Naive thymus-derived CD4-positive, alpha-beta T cell (primary cell): Measurements from ENCODE around the gene FIGNL2. TPM values are rescaled to one million over a fixed set of nuclear protein-coding genes. Genes with fewer than 3 reads are reported as not detected.

Experiments
- ATAC-seq: fragments of 150-1000 bp; cut with Tn5 transposase; 2 replicates; pipeline ENCODE4 v1.10.0; 2021; ENCODE audit warnings: mild to moderate bottlenecking, moderate library complexity
- CTCF ChIA-PET: fragments of 350-600 bp; sonication (Branson Sonifier 250); formaldehyde crosslinking; loops from one replicate; lab custom pipeline; 2021; ENCODE audit warnings: antibody characterized with exemption; lab: Charles Lee
- POLR2A ChIA-PET: fragments of 350-600 bp; sonication (Branson Sonifier 250); formaldehyde crosslinking; loops from one replicate; lab custom pipeline; 2021; ENCODE audit warnings: antibody characterized with exemption, inconsistent platforms; lab: Charles Lee
- DNase-seq, 9 donors: peaks; one replicate each; pipeline versions ENCODE4 v3.0.0 to v3.0.0-alpha.2; 2020 to 2022; ENCODE audit warnings: mixed read lengths in 1 of 9
- H3K27ac ChIP-seq: one replicate; pipeline ENCODE4 v1.7.0; 2013; ENCODE audit warnings: mild to moderate bottlenecking, low read depth, low read length, moderate library complexity
- H3K27me3 ChIP-seq, 2 donors: one replicate each; pipeline ENCODE4 v1.7.0; 2013; ENCODE audit warnings: low read length in 2 of 2, mild to moderate bottlenecking in 2 of 2, moderate library complexity in 2 of 2; ENCODE audit not compliant: control insufficient read depth in 2 of 2, insufficient read depth in 2 of 2
- H3K36me3 ChIP-seq, 3 experiments: 1 replicate in 2 of 3; 2 replicates in 1 of 3; pipeline ENCODE4 v1.7.0; 2013; ENCODE audit warnings: low read length in 3 of 3, mild to moderate bottlenecking in 3 of 3, moderate library complexity in 1 of 3; ENCODE audit not compliant: insufficient read depth in 3 of 3, control insufficient read depth in 2 of 3
- H3K4me1 ChIP-seq, 2 donors: one replicate each; pipeline ENCODE4 v1.7.0; 2013; ENCODE audit warnings: low read length in 2 of 2, mild to moderate bottlenecking in 2 of 2, moderate library complexity in 1 of 2; ENCODE audit not compliant: control insufficient read depth in 2 of 2, insufficient read depth in 2 of 2
- H3K4me3 ChIP-seq: 2 replicates; pipeline ENCODE4 v1.7.0; 2013; ENCODE audit warnings: mild to moderate bottlenecking, low read length
- H3K9me3 ChIP-seq, 3 experiments: 1 replicate in 2 of 3; 2 replicates in 1 of 3; pipeline ENCODE4 v1.7.0; 2013; ENCODE audit warnings: low read length in 3 of 3; ENCODE audit not compliant: control insufficient read depth in 2 of 3
- H3K27ac Mint-ChIP-seq, 9 donors: one replicate each; pipeline ENCODE4 v1.8.0; 2020 to 2022; ENCODE audit warnings: mixed read lengths in 9 of 9, mild to moderate bottlenecking in 8 of 9, moderate library complexity in 5 of 9, inconsistent platforms in 2 of 9
- H3K27me3 Mint-ChIP-seq, 5 donors: one replicate each; pipeline ENCODE4 v1.8.0; 2021 to 2022; ENCODE audit warnings: mixed read lengths in 5 of 5, mild to moderate bottlenecking in 1 of 5
- H3K36me3 Mint-ChIP-seq, 5 donors: one replicate each; pipeline ENCODE4 v1.8.0; 2020 to 2022; ENCODE audit warnings: mixed read lengths in 5 of 5, mild to moderate bottlenecking in 3 of 5, inconsistent platforms in 1 of 5
- H3K4me1 Mint-ChIP-seq, 7 donors: one replicate each; pipeline ENCODE4 v1.8.0; 2020 to 2022; ENCODE audit warnings: mixed read lengths in 7 of 7, mild to moderate bottlenecking in 3 of 7, inconsistent platforms in 1 of 7
- H3K4me3 Mint-ChIP-seq, 10 donors: one replicate each; pipeline ENCODE4 v1.8.0; 2020 to 2022; ENCODE audit warnings: mild to moderate bottlenecking in 10 of 10, mixed read lengths in 10 of 10, moderate library complexity in 6 of 10, inconsistent platforms in 2 of 10
- H3K9me3 Mint-ChIP-seq, 11 donors: one replicate each; pipeline ENCODE4 v1.8.0; 2020 to 2022; ENCODE audit warnings: mixed read lengths in 11 of 11, mild to moderate bottlenecking in 4 of 11, inconsistent platforms in 1 of 11, moderate library complexity in 1 of 11
- intact Hi-C, 2 donors: fragments of 100-400 bp; cut with micrococcal nuclease; formaldehyde crosslinking; loops; one replicate each; pipeline ENCODE4 v1.15.1; 2023
- polyA plus RNA-seq, 2 donors: library from polyadenylated mRNA; unstranded; fragments of 300-500 nt; fragmentation: Illumina TruSeq; gene quantifications; one replicate each; pipeline ENCODE4 v1.2.3, GENCODE V29; 2021
- total RNA-seq, 6 experiments: library from RNA in 5 of 6; stranded (reverse) in 5 of 6; gene quantifications; 1 replicate in 5 of 6; 2 replicates in 1 of 6; pipeline ENCODE4 v1.2.3 and lab custom pipeline; 2021 to 2026

The FIGNL2 gene
- total and polyA plus RNA-seq, 7 experiments from 2014 or later = 0.07 to 2.1 (median 1.3) TPM; not detected in 1

DNA sequence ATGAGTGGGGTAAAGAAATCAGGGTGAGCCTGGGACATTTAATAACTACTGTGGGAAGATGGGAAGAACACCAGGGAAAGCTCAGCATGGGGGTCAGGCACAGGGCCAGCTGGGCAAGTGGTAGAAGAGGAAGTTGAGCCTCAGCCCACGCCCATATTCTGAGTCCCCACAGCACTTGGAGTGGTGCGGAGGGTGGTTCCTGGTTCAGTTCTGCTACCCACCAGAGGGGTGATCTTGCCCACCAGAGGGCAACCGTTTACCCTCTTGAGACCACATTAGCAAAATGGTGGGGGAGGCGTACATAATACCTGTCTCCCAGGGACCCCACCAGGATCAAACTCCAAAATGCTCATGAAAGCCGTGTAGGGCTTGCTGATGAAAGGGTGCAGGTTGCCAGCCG, 22.6 kb upstream of the FIGNL2 start:
- peaks cover 0 to 16% of the 10 kb centered on the region in 2 donors for H3K27me3 ChIP-seq
- peaks cover 40 to 49% (median 41%) of the 10 kb centered on the region in 5 donors for H3K27me3 Mint-ChIP-seq

DNA sequence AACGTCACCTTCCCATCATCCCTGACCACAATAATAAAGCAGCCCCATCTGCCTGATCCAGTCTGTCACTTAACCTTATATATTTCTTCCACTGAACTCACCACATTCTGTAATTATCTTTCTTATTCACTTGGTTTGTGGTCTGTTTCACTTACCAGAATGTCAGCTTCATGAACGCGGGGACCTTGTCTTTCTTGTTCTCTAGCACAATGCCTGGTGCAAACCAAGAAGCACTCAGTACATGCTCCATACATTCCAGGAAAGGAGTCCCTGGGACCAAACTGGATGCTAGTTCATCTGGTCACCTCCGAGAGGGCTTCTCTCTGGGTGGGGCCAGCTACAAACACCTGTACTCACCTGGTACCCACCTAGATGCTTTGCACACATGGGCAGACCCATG, 22.0 kb upstream of the FIGNL2 start:
- peaks cover 6 to 19% (median 15%) of the 10 kb centered on the region in 7 donors for H3K4me1 Mint-ChIP-seq
- DNase-seq (no peak), ATAC-seq (no peak)
- no peak overlapping the region for H3K27ac Mint-ChIP-seq
- H3K36me3 ChIP-seq = no peaks in the 10 kb centered on the region
- H3K9me3 Mint-ChIP-seq = no peaks in the 10 kb centered on the region
- no peaks in the 10 kb centered on the region for H3K9me3 ChIP-seq
- ChIA-PET POLR2A (no interaction called here), CTCF (no interaction called here)
- H3K4me3 ChIP-seq = no peak overlapping the region
- no peak overlapping the region for H3K27ac ChIP-seq
- peaks cover 0 to 21% of the 10 kb centered on the region in 2 donors for H3K27me3 ChIP-seq
- intact Hi-C loops = no loop called here
- no peaks in the 10 kb centered on the region for H3K36me3 Mint-ChIP-seq
- no peaks in the 10 kb centered on the region for H3K4me1 ChIP-seq
- peaks cover 41 to 54% (median 41%) of the 10 kb centered on the region in 5 donors for H3K27me3 Mint-ChIP-seq
- peak overlapping the region in 6 of 10 donors; percentile 1 to 58 (median 12) for H3K4me3 Mint-ChIP-seq

More for the DNA sequence above, 22.6 kb upstream of the FIGNL2 start:
- Histone ChIP-seq H3K4me3 (no peak overlapping the region), H3K4me1 (no peaks in the 10 kb centered on the region), H3K27ac (no peak overlapping the region), H3K36me3 (no peaks in the 10 kb centered on the region), H3K9me3 (no peaks in the 10 kb centered on the region)
- H3K4me1 Mint-ChIP-seq = peaks cover 6 to 19% (median 15%) of the 10 kb centered on the region in 7 donors
- DNase-seq (no peak), ATAC-seq (peak; percentile 71)
- ChIA-PET CTCF (no interaction called here), POLR2A (no interaction called here)
- no peaks in the 10 kb centered on the region for H3K9me3 Mint-ChIP-seq
- H3K36me3 Mint-ChIP-seq = no peaks in the 10 kb centered on the region
- H3K27ac Mint-ChIP-seq = no peak overlapping the region
- intact Hi-C loops = no loop called here
- H3K4me3 Mint-ChIP-seq = no peak overlapping the region

DNA sequence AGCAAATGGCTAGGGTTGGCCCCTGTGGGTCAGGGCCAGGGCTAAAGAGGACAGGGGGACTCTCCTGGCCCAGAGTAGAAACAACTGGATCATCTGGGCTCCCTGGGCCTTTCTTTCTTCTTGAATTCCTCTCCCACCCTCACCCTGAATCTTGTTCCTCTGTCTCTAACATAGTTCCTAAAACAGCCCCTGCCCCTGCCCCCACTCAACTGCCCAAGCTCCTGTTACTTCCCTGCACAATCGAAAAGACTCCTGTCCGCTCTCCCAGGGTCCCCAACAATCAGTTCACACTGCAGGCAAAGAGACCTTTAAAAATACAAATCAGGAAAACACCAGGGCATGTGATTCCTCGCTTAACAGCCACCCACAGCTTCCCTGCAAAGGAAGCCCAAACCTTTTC, 21.4 kb upstream of the FIGNL2 start:
- CTCF ChIA-PET = interaction anchor here (0.6 to 1.2 kb wide), 3 partner anchors 8 to 49 kb away, joined by 3 to 5 read pairs (median 4); partner anchors contain the start of gene ANKRD33
- intact Hi-C loops = no loop called here
- no peaks in the 10 kb centered on the region for H3K36me3 ChIP-seq

DNA sequence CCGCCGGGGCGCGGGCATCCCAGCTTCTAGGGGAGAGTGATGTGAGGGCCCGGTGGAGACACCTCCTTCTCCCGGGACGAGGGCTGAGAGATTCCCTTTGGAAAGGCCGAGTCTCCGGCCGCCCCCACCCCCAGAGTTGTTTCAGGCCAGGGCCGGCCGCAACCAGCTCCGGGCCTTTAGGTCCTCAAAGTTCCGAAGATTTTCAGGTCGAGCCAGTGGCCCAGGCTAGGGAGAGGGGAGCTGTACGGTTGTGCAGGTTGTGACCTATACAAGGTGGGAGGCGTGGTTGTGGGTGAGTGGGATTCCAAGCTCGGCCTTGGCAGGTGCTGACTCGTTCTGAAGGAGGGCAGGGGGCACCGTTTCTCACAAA, 21.0 kb upstream of the FIGNL2 start:
- Histone ChIP-seq H3K4me3 (no peak overlapping the region), H3K27ac (no peak overlapping the region), H3K36me3 (no peaks in the 10 kb centered on the region), H3K9me3 (no peaks in the 10 kb centered on the region), H3K27me3 (peaks cover 0 to 29% of the 10 kb centered on the region in 2 donors), H3K4me1 (no peaks in the 10 kb centered on the region)
- ChIA-PET CTCF (interaction anchor here (0.6 to 1.2 kb wide), 3 partner anchors 9 to 49 kb away, joined by 3 to 5 read pairs (median 4); partner anchors contain the start of gene ANKRD33), POLR2A (no interaction called here)
- Mint-ChIP-seq H3K9me3 (no peaks in the 10 kb centered on the region), H3K4me1 (peaks cover 6 to 22% (median 16%) of the 10 kb centered on the region in 7 donors), H3K36me3 (no peaks in the 10 kb centered on the region), H3K27ac (no peak overlapping the region), H3K27me3 (peaks cover 44 to 63% (median 47%) of the 10 kb centered on the region in 5 donors), H3K4me3 (peak overlapping the region in 4 of 10 donors; percentile 17 to 58 (median 29))
- DNase-seq (no peak), ATAC-seq (no peak)
- intact Hi-C loops = no loop called here

More for the DNA sequence above, 21.4 kb upstream of the FIGNL2 start:
- no peaks in the 10 kb centered on the region for H3K4me1 ChIP-seq
- Mint-ChIP-seq H3K27ac (no peak overlapping the region), H3K4me1 (peaks cover 6 to 19% (median 14%) of the 10 kb centered on the region in 7 donors), H3K36me3 (no peaks in the 10 kb centered on the region), H3K9me3 (no peaks in the 10 kb centered on the region), H3K4me3 (peak overlapping the region in 7 of 10 donors; percentile 1 to 58 (median 26)), H3K27me3 (peaks cover 41 to 59% (median 42%) of the 10 kb centered on the region in 5 donors)
- no peak overlapping the region for H3K4me3 ChIP-seq
- no peaks in the 10 kb centered on the region for H3K9me3 ChIP-seq
- no peak overlapping the region for H3K27ac ChIP-seq
- peaks cover 0 to 27% of the 10 kb centered on the region in 2 donors for H3K27me3 ChIP-seq
- DNase-seq (no peak), ATAC-seq (no peak)
- POLR2A ChIA-PET = no interaction called here

DNA sequence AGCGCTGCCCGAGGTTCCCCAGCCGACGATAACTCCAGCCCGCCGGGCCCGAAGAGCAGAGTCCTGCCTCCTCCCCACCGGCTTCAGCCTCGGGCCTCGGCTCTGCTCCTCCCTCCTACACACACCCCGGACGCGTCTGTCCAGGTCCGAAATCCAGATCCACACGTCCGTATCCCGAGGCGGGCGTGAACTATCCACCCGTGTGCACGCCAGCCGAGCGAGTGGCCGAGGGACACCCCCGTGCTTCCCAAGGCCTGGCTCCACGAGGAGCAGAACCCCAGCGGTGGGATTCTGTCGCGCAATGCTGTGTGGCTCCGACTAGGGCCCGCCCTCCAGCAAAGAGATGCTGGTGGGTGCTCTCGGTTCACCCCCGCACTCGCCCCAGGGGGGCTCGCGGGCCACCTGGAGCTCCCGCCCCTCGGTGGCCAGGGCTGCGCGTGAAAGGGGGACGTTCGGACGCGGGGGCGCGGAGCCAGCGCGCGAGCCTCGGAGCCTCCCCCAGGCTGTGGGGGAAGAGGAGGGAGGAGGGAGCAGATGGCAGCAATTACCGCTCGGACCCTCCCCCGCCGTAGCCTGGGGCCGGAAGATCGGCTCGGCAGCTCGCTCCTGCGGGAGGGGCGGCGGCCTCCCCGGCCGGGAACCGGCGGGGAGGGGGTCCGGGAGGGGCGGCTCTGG, 20.4 kb upstream of the FIGNL2 start:
- POLR2A ChIA-PET = no interaction called here
- intact Hi-C loops = no loop called here
- no peaks in the 10 kb centered on the region for H3K36me3 Mint-ChIP-seq
- peaks cover 6 to 25% (median 17%) of the 10 kb centered on the region in 7 donors for H3K4me1 Mint-ChIP-seq
- Histone ChIP-seq H3K9me3 (no peaks in the 10 kb centered on the region), H3K4me1 (no peaks in the 10 kb centered on the region), H3K27ac (no peak overlapping the region), H3K36me3 (no peaks in the 10 kb centered on the region), H3K27me3 (peaks cover 0 to 34% of the 10 kb centered on the region in 2 donors), H3K4me3 (no peak overlapping the region)
- no peaks in the 10 kb centered on the region for H3K9me3 Mint-ChIP-seq
- peaks cover 45 to 65% (median 47%) of the 10 kb centered on the region in 5 donors for H3K27me3 Mint-ChIP-seq
- H3K4me3 Mint-ChIP-seq = peak overlapping the region in 7 of 10 donors; percentile 12 to 66 (median 58)
- H3K27ac Mint-ChIP-seq = no peak overlapping the region
- DNase-seq (no peak), ATAC-seq (peak; percentile 4)
- CTCF ChIA-PET = interaction anchor here (0.7 to 1.2 kb wide), 2 partner anchors 19 to 48 kb away, joined by 3 to 4 read pairs; partner anchors contain the start of gene ANKRD33

DNA sequence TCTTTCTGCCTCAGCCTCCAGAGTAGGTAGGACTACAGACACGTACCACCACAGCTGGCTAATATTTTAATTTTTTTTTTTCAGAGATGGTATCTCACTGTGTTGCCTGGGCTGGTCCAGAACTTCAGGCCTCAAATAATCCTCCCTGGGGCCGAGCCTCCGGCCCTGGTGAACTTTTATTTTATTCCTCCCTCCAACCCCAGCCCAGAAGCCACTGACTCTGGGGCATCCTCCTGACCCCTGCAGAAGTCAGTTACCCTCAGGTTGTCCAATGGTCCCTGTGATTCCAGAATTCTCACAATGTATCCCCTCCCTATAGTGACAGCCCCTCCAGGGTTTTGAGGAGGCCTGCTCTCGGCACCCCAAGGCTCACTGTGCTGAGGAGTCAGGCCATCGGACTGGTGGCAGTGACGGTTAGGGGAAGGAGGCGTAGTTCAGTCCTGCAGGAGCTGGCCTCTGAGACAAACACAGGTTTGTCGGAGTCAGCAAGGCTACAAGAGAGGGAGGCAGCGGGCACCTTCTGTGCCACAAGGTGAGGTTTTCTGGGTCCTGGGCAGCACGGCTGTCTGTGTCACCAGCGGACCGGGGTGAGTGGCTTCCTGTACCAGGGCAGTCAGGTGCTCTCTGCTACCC, 19.4 kb upstream of the FIGNL2 start:
- Histone ChIP-seq H3K27me3 (peaks cover 4 to 36% of the 10 kb centered on the region in 2 donors), H3K36me3 (no peaks in the 10 kb centered on the region), H3K27ac (no peak overlapping the region), H3K9me3 (no peaks in the 10 kb centered on the region), H3K4me3 (no peak overlapping the region), H3K4me1 (no peaks in the 10 kb centered on the region)
- intact Hi-C loops = no loop called here
- DNase-seq (no peak), ATAC-seq (no peak)
- Mint-ChIP-seq H3K27me3 (peaks cover 53 to 71% (median 55%) of the 10 kb centered on the region in 5 donors), H3K4me3 (peak overlapping the region in 9 of 10 donors; percentile 38 to 66 (median 56)), H3K36me3 (no peaks in the 10 kb centered on the region), H3K4me1 (peaks cover 6 to 28% (median 22%) of the 10 kb centered on the region in 7 donors), H3K27ac (no peak overlapping the region), H3K9me3 (no peaks in the 10 kb centered on the region)
- ChIA-PET CTCF (no interaction called here), POLR2A (no interaction called here)
